Trophoblast cell (in vitro differentiated cells and primary cell): Measurements from ENCODE around the gene ZNF593.
A peak's percentile ranks its signal among the peaks of the same experiment; 100 is the strongest.

Source experiments
- DNase-seq, 2 donors: peaks; one replicate each; pipeline ENCODE4 v3.0.0-alpha.2; 2016
- H2AFZ ChIP-seq: 2 replicates; pipeline ENCODE4 v1.6.1; 2013; ENCODE audit warnings: low read length, moderate library complexity, mild to moderate bottlenecking; ENCODE audit not compliant: insufficient read depth, poor library complexity
- H2AK5ac ChIP-seq: 2 replicates; pipeline ENCODE4 v1.6.1; 2013; ENCODE audit warnings: mild to moderate bottlenecking, low read length
- H2BK120ac ChIP-seq: 2 replicates; pipeline ENCODE4 v1.6.1; 2013; ENCODE audit warnings: low read length, mild to moderate bottlenecking, moderate library complexity; ENCODE audit not compliant: insufficient read depth, poor library complexity
- H2BK12ac ChIP-seq: 2 replicates; pipeline ENCODE4 v1.6.1; 2013; ENCODE audit warnings: mild to moderate bottlenecking, low read length, moderate library complexity
- H2BK5ac ChIP-seq: 2 replicates; pipeline ENCODE4 v1.6.1; 2013; ENCODE audit warnings: low read length, low read depth, moderate library complexity, mild to moderate bottlenecking; ENCODE audit not compliant: poor library complexity
- H3K14ac ChIP-seq: 2 replicates; pipeline ENCODE4 v1.6.1; 2013; ENCODE audit warnings: mild to moderate bottlenecking, low read length
- H3K18ac ChIP-seq: 2 replicates; pipeline ENCODE4 v1.6.1; 2013; ENCODE audit warnings: mild to moderate bottlenecking, low read length
- H3K23ac ChIP-seq: 2 replicates; pipeline ENCODE4 v1.6.1; 2013; ENCODE audit warnings: low read length
- H3K27ac ChIP-seq: 2 replicates; pipeline ENCODE4 v1.5.1; 2013; ENCODE audit warnings: low read depth, mild to moderate bottlenecking, inconsistent platforms, low read length, moderate library complexity
- H3K27me3 ChIP-seq: 2 replicates; pipeline ENCODE4 v1.6.1; 2013; ENCODE audit warnings: inconsistent platforms, mild to moderate bottlenecking, low read length, moderate library complexity; ENCODE audit not compliant: insufficient read depth
- H3K36me3 ChIP-seq, 2 experiments: 1 replicate in 1 of 2; 2 replicates in 1 of 2; pipeline ENCODE4 v1.6.1; 2013; ENCODE audit warnings: low read length in 2 of 2, mild to moderate bottlenecking in 2 of 2, moderate library complexity in 1 of 2; ENCODE audit not compliant: insufficient read depth in 2 of 2, control insufficient read depth in 1 of 2
- H3K4ac ChIP-seq: 2 replicates; pipeline ENCODE4 v1.6.1; 2013; ENCODE audit warnings: low read depth, mild to moderate bottlenecking, low read length, moderate library complexity
- H3K4me1 ChIP-seq, 2 experiments: 1 replicate in 1 of 2; 2 replicates in 1 of 2; pipeline ENCODE4 v1.6.1; 2013; ENCODE audit warnings: low read length in 2 of 2, mild to moderate bottlenecking in 2 of 2, moderate library complexity in 1 of 2; ENCODE audit not compliant: insufficient read depth in 2 of 2, control insufficient read depth in 1 of 2
- H3K4me2 ChIP-seq: 2 replicates; pipeline ENCODE4 v1.6.1; 2013; ENCODE audit warnings: inconsistent platforms, mild to moderate bottlenecking, low read length, moderate library complexity
- H3K4me3 ChIP-seq: 2 replicates; pipeline ENCODE4 v1.5.1; 2013; ENCODE audit warnings: mild to moderate bottlenecking, low read depth, low read length, inconsistent platforms
- H3K79me1 ChIP-seq: one replicate; pipeline ENCODE4 v1.6.1; 2013; ENCODE audit warnings: low read length
- H3K79me2 ChIP-seq: 2 replicates; pipeline ENCODE4 v1.6.1; 2013; ENCODE audit warnings: low read length, mild to moderate bottlenecking; ENCODE audit not compliant: control insufficient read depth, insufficient read depth, poor library complexity
- H3K9ac ChIP-seq: 2 replicates; pipeline ENCODE4 v1.6.1; 2013; ENCODE audit warnings: mild to moderate bottlenecking, low read length
- H3K9me3 ChIP-seq: 2 replicates; pipeline ENCODE4 v1.6.1; 2013; ENCODE audit warnings: low read depth, mild to moderate bottlenecking, control low read depth, inconsistent platforms, low read length; ENCODE audit not compliant: insufficient read depth
- H4K12ac ChIP-seq: 2 replicates; pipeline ENCODE4 v1.6.1; 2013; ENCODE audit warnings: low read depth, mild to moderate bottlenecking, low read length, moderate library complexity
- H4K8ac ChIP-seq: 2 replicates; pipeline ENCODE4 v1.6.1; 2013; ENCODE audit warnings: low read depth, mild to moderate bottlenecking, low read length, moderate library complexity
- H4K91ac ChIP-seq: one replicate; pipeline ENCODE4 v1.6.1; 2013; ENCODE audit warnings: low read depth, mild to moderate bottlenecking, low read length, moderate library complexity
- WGBS: extraction: QIAGEN DNeasy Blood & Tissue Kit; methylation state at CpG from one replicate; pipeline ENCODE4 v1.1.7; 2013; ENCODE audit warnings: missing lambda C conversion rate; ENCODE audit not compliant: insufficient read length, insufficient coverage; ENCODE audit errors: extremely low coverage; 5-methylcytosine and 5-hydroxymethylcytosine counted together

Gene ZNF593

GRCh38 chr1:26124418-26125331 is 45.0 kb upstream of the ZNF593 start:
- no peak overlapping the region for H3K23ac ChIP-seq
- no peak overlapping the region for H2BK12ac ChIP-seq
- H3K27ac ChIP-seq = no peak overlapping the region
- no peak overlapping the region for H2BK5ac ChIP-seq
- H3K4me2 ChIP-seq = no peak overlapping the region
- H3K4me1 ChIP-seq = peaks cover 0 to 5% of the 10 kb centered on the region in 2 experiments
- no peak overlapping the region for H3K18ac ChIP-seq
- H3K4me3 ChIP-seq = no peak overlapping the region
- no peak overlapping the region for H2AFZ ChIP-seq
- H3K27me3 ChIP-seq = no peaks in the 10 kb centered on the region
- no peak overlapping the region for H4K12ac ChIP-seq
- no peaks in the 10 kb centered on the region for H3K9me3 ChIP-seq
- H3K79me1 ChIP-seq = no peaks in the 10 kb centered on the region
- H2BK120ac ChIP-seq = no peak overlapping the region
- no peak overlapping the region for H2AK5ac ChIP-seq
- peak in 1 of 2 donors; percentile 51 for DNase-seq
- H3K9ac ChIP-seq = no peak overlapping the region
- H3K4ac ChIP-seq = no peak overlapping the region
- WGBS = no CpG with 5 or more reads among the region's 4 CpGs
- no peaks in the 10 kb centered on the region for H3K36me3 ChIP-seq
- H4K91ac ChIP-seq = no peak overlapping the region
- H3K79me2 ChIP-seq = no peaks in the 10 kb centered on the region
- no peak overlapping the region for H4K8ac ChIP-seq
- H3K14ac ChIP-seq = no peak overlapping the region

DNA sequence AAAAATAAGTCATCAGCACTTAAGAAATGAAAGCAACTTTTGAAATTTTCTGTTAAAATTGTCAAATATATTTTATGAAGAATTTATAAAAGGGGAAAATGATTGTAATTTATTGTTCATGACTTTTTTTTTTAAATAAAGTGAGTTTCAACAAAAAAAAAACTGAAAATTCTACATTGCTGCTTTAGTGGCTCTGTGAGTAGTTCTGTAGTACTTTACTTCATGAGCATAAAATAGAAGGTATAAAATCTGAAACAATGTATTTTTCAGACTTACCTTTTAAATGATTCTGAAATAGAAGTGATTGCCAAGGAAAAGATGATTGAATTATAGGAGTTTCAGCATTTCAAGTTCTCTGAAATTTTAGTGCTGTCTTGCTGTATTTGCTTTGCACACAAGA is 44.3 kb upstream of the ZNF593 start:
- Histone ChIP-seq H3K79me2 (no peaks in the 10 kb centered on the region), H3K4me3 (no peak overlapping the region), H2AFZ (no peak overlapping the region), H4K12ac (no peak overlapping the region), H3K4ac (no peak overlapping the region), H4K8ac (no peak overlapping the region), H2AK5ac (no peak overlapping the region), H3K27me3 (no peaks in the 10 kb centered on the region), H2BK120ac (no peak overlapping the region), H3K14ac (no peak overlapping the region), H3K9me3 (no peaks in the 10 kb centered on the region), H3K9ac (no peak overlapping the region), H3K79me1 (no peaks in the 10 kb centered on the region), H3K18ac (no peak overlapping the region), H2BK12ac (no peak overlapping the region), H3K36me3 (no peaks in the 10 kb centered on the region), H3K4me1 (peaks cover 0 to 5% of the 10 kb centered on the region in 2 experiments), H3K4me2 (no peak overlapping the region), H4K91ac (no peak overlapping the region), H3K27ac (no peak overlapping the region), H2BK5ac (no peak overlapping the region), H3K23ac (no peak overlapping the region)
- no peak for DNase-seq

DNA sequence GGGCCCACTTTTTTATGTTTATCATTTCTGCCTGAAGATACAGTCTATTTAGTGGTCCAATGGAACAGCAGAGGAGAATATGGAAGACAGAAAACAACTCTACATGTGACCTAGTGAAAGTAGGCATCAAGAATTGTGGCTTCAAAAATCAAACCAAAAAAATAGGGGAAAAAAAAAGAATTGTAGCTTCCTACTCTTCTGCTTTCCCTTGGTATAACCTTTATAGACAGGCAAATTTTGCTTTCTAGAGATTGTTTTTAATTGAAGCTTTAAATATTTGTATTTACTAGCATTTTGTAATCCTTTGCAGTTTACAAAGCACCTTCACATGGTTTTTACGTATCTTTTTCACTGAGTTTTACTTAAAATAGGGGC is 43.8 kb upstream of the ZNF593 start:
- Histone ChIP-seq H3K4me1 (peaks cover 0 to 5% of the 10 kb centered on the region in 2 experiments), H3K27me3 (no peaks in the 10 kb centered on the region), H3K4me2 (no peak overlapping the region), H2BK5ac (no peak overlapping the region), H3K9me3 (no peaks in the 10 kb centered on the region), H2BK120ac (no peak overlapping the region), H3K14ac (no peak overlapping the region), H3K18ac (no peak overlapping the region), H3K23ac (no peak overlapping the region), H3K27ac (no peak overlapping the region), H2AK5ac (no peak overlapping the region), H3K4me3 (no peak overlapping the region), H3K4ac (no peak overlapping the region), H3K36me3 (no peaks in the 10 kb centered on the region), H3K79me2 (no peaks in the 10 kb centered on the region), H3K9ac (no peak overlapping the region), H3K79me1 (no peaks in the 10 kb centered on the region), H2AFZ (no peak overlapping the region), H4K12ac (no peak overlapping the region), H4K8ac (no peak overlapping the region), H2BK12ac (no peak overlapping the region), H4K91ac (no peak overlapping the region)
- DNase-seq = no peak
- whole genome bisulfite sequencing = no CpG with 5 or more reads among the region's 1 CpG

DNA sequence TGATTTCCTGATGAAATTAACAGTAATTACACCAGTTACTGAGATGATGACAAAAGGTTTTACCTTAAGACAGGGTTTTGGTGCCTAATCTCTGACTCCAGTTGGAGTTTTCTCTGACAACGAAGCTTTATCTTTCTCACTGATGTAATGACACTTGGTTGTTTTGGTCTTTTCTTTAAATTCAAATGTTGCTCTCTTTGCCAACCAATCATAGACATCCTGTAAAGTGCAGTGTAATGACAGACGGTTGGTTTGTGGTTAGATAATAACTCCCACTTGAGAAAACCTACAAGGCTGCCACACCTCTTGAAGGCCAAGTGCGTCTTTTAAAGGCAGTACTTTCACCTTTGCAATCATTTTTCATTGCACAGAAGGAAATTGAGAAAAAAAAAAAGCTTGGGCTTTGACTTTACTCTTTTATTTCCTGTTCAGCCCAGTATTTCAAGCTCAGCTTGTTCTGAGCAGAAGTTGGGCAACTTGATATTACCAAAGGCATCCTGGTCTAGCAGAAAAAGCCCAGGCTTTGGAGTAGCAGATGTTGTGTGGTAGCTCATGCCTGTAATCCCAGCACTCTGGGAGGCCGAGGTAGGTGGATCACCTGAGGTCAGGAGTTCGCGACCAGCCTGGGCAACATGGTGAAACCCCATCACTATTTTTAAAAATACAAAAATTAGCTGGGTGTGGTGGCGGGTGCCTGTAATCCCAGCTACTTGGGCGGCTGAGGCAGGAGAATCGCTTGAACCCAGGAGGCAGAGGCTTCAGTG is 43.2 kb upstream of the ZNF593 start:
- H3K23ac ChIP-seq = no peak overlapping the region
- no peaks in the 10 kb centered on the region for H3K79me1 ChIP-seq
- no peaks in the 10 kb centered on the region for H3K36me3 ChIP-seq
- no peak overlapping the region for H2BK12ac ChIP-seq
- no peak overlapping the region for H2AK5ac ChIP-seq
- H3K79me2 ChIP-seq = no peaks in the 10 kb centered on the region
- H4K12ac ChIP-seq = no peak overlapping the region
- H4K8ac ChIP-seq = no peak overlapping the region
- H3K9ac ChIP-seq = no peak overlapping the region
- no CpG with 5 or more reads among the region's 9 CpGs for WGBS
- H3K4me1 ChIP-seq = peaks cover 0 to 5% of the 10 kb centered on the region in 2 experiments
- no peak overlapping the region for H3K18ac ChIP-seq
- no peaks in the 10 kb centered on the region for H3K27me3 ChIP-seq
- H2BK120ac ChIP-seq = no peak overlapping the region
- H3K4me2 ChIP-seq = no peak overlapping the region
- no peaks in the 10 kb centered on the region for H3K9me3 ChIP-seq
- no peak overlapping the region for H3K4me3 ChIP-seq
- peak; percentile 75 to 94 for DNase-seq
- no peak overlapping the region for H3K27ac ChIP-seq
- no peak overlapping the region for H2AFZ ChIP-seq
- no peak overlapping the region for H3K4ac ChIP-seq
- H2BK5ac ChIP-seq = no peak overlapping the region
- H3K14ac ChIP-seq = no peak overlapping the region
- no peak overlapping the region for H4K91ac ChIP-seq
